Measurements from ENCODE around the gene VDAC1.
"Not testable (repeated sequence)": the region's sequence is repeated elsewhere in the genome, so short reads cannot be mapped to it uniquely, and the experiment has no call there.

The VDAC1 gene
- total RNA-seq: 223 to 361 (median 299) reads per million in 17 experiments

GRCh38 chr5:134004626-134005416 lies at the start of gene VDAC1:
Gene VDAC1 (minus strand): TSS chr5:134004975. CDS start chr5:133993012, 11,963 bp downstream.
- peak; percentile 84 to 94 (median 92) for DNase-seq

- DNase-seq: peak; percentile 30 to 69 (median 44)
Observed at GRCh38 chr5:134053840-134054338, 49.1 kb upstream of the VDAC1 start.

- DNase-seq: peak in 2 of 4 experiments; percentile 11 to 13
Observed at GRCh38 chr5:134053314-134053839, 48.6 kb upstream of the VDAC1 start.

GRCh38 chr5:134051305-134051704 lies 46.5 kb upstream of the VDAC1 start:
- DNase-seq: peak in 1 of 4 experiments; percentile 34

- no peak for DNase-seq
Observed at GRCh38 chr5:134048864-134049263, 44.1 kb upstream of the VDAC1 start.

- no peak for DNase-seq
Observed at GRCh38 chr5:134047687-134048056, 42.9 kb upstream of the VDAC1 start.

GRCh38 chr5:134046801-134047686 lies 42.3 kb upstream of the VDAC1 start:
- no peak for DNase-seq

GRCh38 chr5:134046330-134046729 lies 41.6 kb upstream of the VDAC1 start:
- DNase-seq: no peak

- DNase-seq: no peak
Observed at GRCh38 chr5:134043793-134044792, 39.3 kb upstream of the VDAC1 start.

GRCh38 chr5:134041570-134042411 lies 37.0 kb upstream of the VDAC1 start:
- no peak for DNase-seq

GRCh38 chr5:134038138-134038537 lies 33.4 kb upstream of the VDAC1 start:
- DNase-seq: no peak

GRCh38 chr5:134037160-134037559 lies 32.4 kb upstream of the VDAC1 start:
- DNase-seq: no peak

GRCh38 chr5:134034326-134034725 lies 29.6 kb upstream of the VDAC1 start:
- no peak for DNase-seq

- DNase-seq: not testable (repeated sequence)
Observed at GRCh38 chr5:134030303-134030964, 25.7 kb upstream of the VDAC1 start.

- peak in 1 of 4 experiments; percentile 40 for DNase-seq
Observed at GRCh38 chr5:134029156-134029555, 24.4 kb upstream of the VDAC1 start.

GRCh38 chr5:134028496-134028895 lies 23.7 kb upstream of the VDAC1 start:
- no peak for DNase-seq

GRCh38 chr5:134027288-134027615 lies 22.5 kb upstream of the VDAC1 start:
- no peak for DNase-seq

- peak; percentile 16 to 56 (median 44) for DNase-seq
Observed at GRCh38 chr5:134026521-134027287, 21.9 kb upstream of the VDAC1 start.

- DNase-seq: no peak
Observed at GRCh38 chr5:134025786-134026185, 21.0 kb upstream of the VDAC1 start.
